HL-60 (cell line): ENCODE data around the gene TELO2.

Source experiments
- DNase-seq, 2 experiments: peaks; one replicate each; pipeline ENCODE4 v3.0.0-alpha.2; 2010 to 2020; ENCODE audit warnings: low read depth in 1 of 2, low spot score in 1 of 2
- H3K27ac ChIP-seq: fragments of 250-450 bp; sonication (Bioruptor Pico); replicated peaks from 2 replicates; pipeline ENCODE4 v1.5.1; 2020; ENCODE audit warnings: mild to moderate bottlenecking, moderate library complexity
- H3K27me3 ChIP-seq: fragments of 250-450 bp; sonication (Bioruptor Pico); 2 replicates; pipeline ENCODE4 v1.5.1; 2021; ENCODE audit warnings: mild to moderate bottlenecking, moderate library complexity; ENCODE audit not compliant: insufficient read depth, poor library complexity, severe bottlenecking
- H3K4me3 ChIP-seq: replicated peaks from 2 replicates; pipeline ENCODE4 v1.5.1; 2011; ENCODE audit warnings: mild to moderate bottlenecking, control low read depth, low read length; ENCODE audit not compliant: insufficient read depth
- CTCF ChIP-seq: IDR thresholded peaks from one replicate; pipeline ENCODE4 v1.5.1; 2011; ENCODE audit warnings: low read length, control low read depth, inconsistent platforms; ENCODE audit not compliant: insufficient read depth
- GABPA ChIP-seq: IDR thresholded peaks from 2 replicates; pipeline ENCODE4 v1.6.1; 2012; ENCODE audit warnings: low read depth
- POLR2AphosphoS5 ChIP-seq: IDR thresholded peaks from 2 replicates; pipeline ENCODE4 v1.6.1; 2012; ENCODE audit warnings: low read depth
- REST ChIP-seq: IDR thresholded peaks from 2 replicates; pipeline ENCODE4 v1.6.1; 2012; ENCODE audit warnings: low read depth; ENCODE audit not compliant: insufficient replicate concordance
- SPI1 ChIP-seq: IDR thresholded peaks from 2 replicates; pipeline ENCODE4 v1.6.1; 2012; ENCODE audit warnings: low read depth, mild to moderate bottlenecking, borderline replicate concordance

TELO2 gene

GRCh38 chr16:1447965-1448364, 45.2 kb upstream of the TELO2 start:
- no peak for DNase-seq
- Histone ChIP-seq H3K27ac (no peak overlapping the region), H3K4me3 (no peak overlapping the region), H3K27me3 (no peaks in the 10 kb centered on the region)
- TF ChIP-seq GABPA = no peak
- TF ChIP-seq POLR2AphosphoS5 = no peak
- TF ChIP-seq CTCF = no peak
- TF ChIP-seq SPI1 = no peak
- no peak for TF ChIP-seq REST

GRCh38 chr16:1448536-1449116, 44.5 kb upstream of the TELO2 start:
- no peaks in the 10 kb centered on the region for H3K27me3 ChIP-seq
- no peak for DNase-seq
- no peak overlapping the region for H3K4me3 ChIP-seq
- no peak overlapping the region for H3K27ac ChIP-seq
- TF ChIP-seq GABPA (no peak), SPI1 (no peak), REST (no peak)

GRCh38 chr16:1449201-1449788, 43.9 kb upstream of the TELO2 start:
- DNase-seq = no peak
- Histone ChIP-seq H3K4me3 (no peak overlapping the region), H3K27me3 (no peaks in the 10 kb centered on the region), H3K27ac (no peak overlapping the region)
- 0 out of 2 replicates have a peak, but pooled peaks have one; percentile 22 for TF ChIP-seq POLR2AphosphoS5
- TF ChIP-seq SPI1 = no peak

- Histone ChIP-seq H3K4me3 (no peak overlapping the region), H3K27me3 (no peaks in the 10 kb centered on the region), H3K27ac (no peak overlapping the region)
- TF ChIP-seq POLR2AphosphoS5 (no peak), CTCF (no peak), GABPA (no peak), REST (no peak), SPI1 (no peak)
- peak in 1 of 2 experiments; percentile 44 for DNase-seq
These were observed 42.9 kb upstream of the TELO2 start for GRCh38 chr16:1450218-1450617.
